SH-SY5Y (cell line): Measurements from ENCODE around the gene ARMC3.

ENCODE experiments used
- GATA2 ChIP-seq: IDR thresholded peaks from 2 replicates; pipeline ENCODE4 v1.6.1; 2011; ENCODE audit warnings: mild to moderate bottlenecking, low read depth, low read length
- GATA3 ChIP-seq: IDR thresholded peaks from 2 replicates; pipeline ENCODE4 v1.6.1; 2011; ENCODE audit warnings: low read depth, mild to moderate bottlenecking, low read length, moderate library complexity

DNA sequence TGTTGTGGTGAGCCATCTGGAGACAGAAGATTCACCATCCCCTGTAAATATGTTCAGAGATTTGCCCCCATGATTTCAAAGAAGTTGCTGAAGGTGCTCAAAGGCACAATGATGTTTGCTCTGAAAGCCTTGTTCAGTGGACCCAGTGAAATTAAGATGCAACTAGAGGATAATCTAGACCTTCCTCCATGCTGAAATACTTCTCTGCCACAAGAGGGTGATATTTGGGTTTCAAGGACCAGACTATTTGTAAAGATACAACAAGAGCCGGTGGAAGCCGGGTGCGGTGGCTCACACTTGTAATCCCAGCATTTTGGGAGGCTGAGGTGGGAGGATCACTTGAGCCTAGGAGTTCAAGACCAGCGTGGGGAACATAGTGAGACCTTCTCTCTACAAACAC, 154.0 kb downstream of the ARMC3 start:
- no peak for TF ChIP-seq GATA2
- TF ChIP-seq GATA3 = no peak
